HepG2 (cell line): ENCODE results near the gene EFNA2. TPM values are rescaled to one million over a fixed set of nuclear protein-coding genes. Genes with fewer than 3 reads are reported as not detected.
A peak's percentile ranks its signal among the peaks of the same experiment; 100 is the strongest.

Source experiments
- AKNA ChIP-seq: sonication (generic); formaldehyde crosslinking; IDR thresholded peaks from 2 replicates; pipeline ENCODE4 v1.4.0; 2020; ENCODE audit warnings: missing genetic modification reagents, borderline replicate concordance
- ARNT ChIP-seq: fragments of 450-650 bp; IDR thresholded peaks from 2 replicates; pipeline ENCODE4 v1.6.1; 2017
- BORCS8-MEF2B ChIP-seq: sonication (generic); formaldehyde crosslinking; IDR thresholded peaks from 2 replicates; pipeline ENCODE4 v1.8.0; 2022; ENCODE audit warnings: mild to moderate bottlenecking, missing genetic modification reagents
- EED ChIP-seq: sonication (generic); formaldehyde crosslinking; IDR thresholded peaks from 2 replicates; pipeline ENCODE4 v1.5.0; 2020; ENCODE audit warnings: mild to moderate bottlenecking, missing genetic modification reagents
- FOSL2 ChIP-seq: sonication (generic); formaldehyde crosslinking; IDR thresholded peaks from 2 replicates; pipeline ENCODE4 v1.4.0; 2020; ENCODE audit warnings: missing genetic modification reagents
- FOXA1 ChIP-seq, 2 experiments: fragments of 450-650 bp in 1 of 2; sonication (generic) in 1 of 2; formaldehyde crosslinking in 1 of 2; IDR thresholded peaks; 2 replicates each; pipeline versions ENCODE4 v1.4.0 to v1.6.1; 2016 to 2020; ENCODE audit warnings: missing genetic modification reagents in 1 of 2
- HOXD1 ChIP-seq: sonication (generic); formaldehyde crosslinking; IDR thresholded peaks from 2 replicates; pipeline ENCODE4 v1.5.0; 2020; ENCODE audit warnings: missing genetic modification reagents
- NCOA2 ChIP-seq: sonication (generic); formaldehyde crosslinking; IDR thresholded peaks from 2 replicates; pipeline ENCODE4 v1.8.0; 2022; ENCODE audit warnings: inconsistent platforms
- NPAS2 ChIP-seq: sonication (generic); formaldehyde crosslinking; IDR thresholded peaks from 2 replicates; pipeline ENCODE4 v1.8.0; 2022; ENCODE audit warnings: mild to moderate bottlenecking, missing genetic modification reagents, borderline replicate concordance
- PHF20 ChIP-seq: sonication (generic); formaldehyde crosslinking; IDR thresholded peaks from 2 replicates; pipeline ENCODE4 v1.5.0; 2020; ENCODE audit warnings: mild to moderate bottlenecking, missing genetic modification reagents
- PITX1 ChIP-seq: sonication (generic); formaldehyde crosslinking; IDR thresholded peaks from 2 replicates; pipeline ENCODE4 v1.5.1; 2020; ENCODE audit warnings: mild to moderate bottlenecking, missing genetic modification reagents
- POLR2AphosphoS5 ChIP-seq: IDR thresholded peaks from 2 replicates; pipeline ENCODE4 v1.6.1; 2012; ENCODE audit warnings: low read depth, low read length
- SOX6 ChIP-seq, 2 experiments: fragments of 450-650 bp in 1 of 2; sonication (generic) in 1 of 2; formaldehyde crosslinking in 1 of 2; IDR thresholded peaks; 2 replicates each; pipeline versions ENCODE4 v1.4.0 to v1.6.1; 2017 to 2020; ENCODE audit warnings: antibody characterized with exemption in 1 of 2, mild to moderate bottlenecking in 1 of 2, missing genetic modification reagents in 1 of 2
- WIZ ChIP-seq: sonication (generic); formaldehyde crosslinking; IDR thresholded peaks from 2 replicates; pipeline ENCODE4 v1.5.1; 2020; ENCODE audit warnings: mild to moderate bottlenecking, missing genetic modification reagents
- ZGPAT ChIP-seq: IDR thresholded peaks from 2 replicates; pipeline ENCODE4 v1.6.1; 2016; ENCODE audit warnings: mild to moderate bottlenecking
- ZMYM3 ChIP-seq: sonication (generic); formaldehyde crosslinking; IDR thresholded peaks from 2 replicates; pipeline ENCODE4 v1.5.1; 2020; ENCODE audit warnings: mild to moderate bottlenecking, missing genetic modification reagents
- ZNF644 ChIP-seq: IDR thresholded peaks from 2 replicates; pipeline ENCODE4 v1.6.1; 2016; ENCODE audit warnings: low read depth
- ZNF775 ChIP-seq: sonication (generic); formaldehyde crosslinking; IDR thresholded peaks from 2 replicates; pipeline ENCODE4 v1.4.0; 2020; ENCODE audit warnings: missing genetic modification reagents, mild to moderate bottlenecking, moderate library complexity, borderline replicate concordance
- ZNF776 ChIP-seq: sonication (generic); formaldehyde crosslinking; IDR thresholded peaks from 2 replicates; pipeline ENCODE4 v1.4.0; 2020; ENCODE audit warnings: mild to moderate bottlenecking, missing genetic modification reagents
- polyA plus RNA-seq, 8 experiments: library from polyadenylated mRNA; depleted of rRNA in 3 of 8; stranded (reverse) in 7 of 8; unstranded in 1 of 8; fragments of >200 nt; fragmentation: Illumina TruSeq in 4 of 8; extraction: Trizol in 4 of 8; gene quantifications; 2 replicates each; pipeline versions ENCODE4 v1.2.1 to v1.2.3, GENCODE V29; 2011 to 2016; ENCODE audit warnings: low read depth in 4 of 8, missing spikeins in 1 of 8, mixed read lengths in 1 of 8; ENCODE audit not compliant: insufficient read depth in 1 of 8
- total RNA-seq, 5 experiments: library from RNA; depleted of rRNA; stranded (reverse); fragments of >200 nt; fragmentation: Illumina TruSeq; extraction: Trizol; gene quantifications; 2 replicates each; pipeline ENCODE4 v1.2.3, GENCODE V29; 2016; ENCODE audit warnings: low read depth in 1 of 5
- TF ChIP-seq, protein P1 (sequence below): sonication (generic); formaldehyde crosslinking; IDR thresholded peaks from 2 replicates; pipeline ENCODE4 v1.4.0; 2020; ENCODE audit warnings: missing genetic modification reagents
- TF ChIP-seq, protein P2 (sequence below): sonication (generic); formaldehyde crosslinking; IDR thresholded peaks from 2 replicates; pipeline ENCODE4 v1.5.0; 2020; ENCODE audit warnings: mild to moderate bottlenecking, missing genetic modification reagents, borderline replicate concordance

Gene EFNA2
- total and polyA plus RNA-seq, 2 of the 13 experiments (the other 11 are each of a cell fraction or from before 2014, with no cell fraction given): 6.0 to 9.9 TPM

DNA sequence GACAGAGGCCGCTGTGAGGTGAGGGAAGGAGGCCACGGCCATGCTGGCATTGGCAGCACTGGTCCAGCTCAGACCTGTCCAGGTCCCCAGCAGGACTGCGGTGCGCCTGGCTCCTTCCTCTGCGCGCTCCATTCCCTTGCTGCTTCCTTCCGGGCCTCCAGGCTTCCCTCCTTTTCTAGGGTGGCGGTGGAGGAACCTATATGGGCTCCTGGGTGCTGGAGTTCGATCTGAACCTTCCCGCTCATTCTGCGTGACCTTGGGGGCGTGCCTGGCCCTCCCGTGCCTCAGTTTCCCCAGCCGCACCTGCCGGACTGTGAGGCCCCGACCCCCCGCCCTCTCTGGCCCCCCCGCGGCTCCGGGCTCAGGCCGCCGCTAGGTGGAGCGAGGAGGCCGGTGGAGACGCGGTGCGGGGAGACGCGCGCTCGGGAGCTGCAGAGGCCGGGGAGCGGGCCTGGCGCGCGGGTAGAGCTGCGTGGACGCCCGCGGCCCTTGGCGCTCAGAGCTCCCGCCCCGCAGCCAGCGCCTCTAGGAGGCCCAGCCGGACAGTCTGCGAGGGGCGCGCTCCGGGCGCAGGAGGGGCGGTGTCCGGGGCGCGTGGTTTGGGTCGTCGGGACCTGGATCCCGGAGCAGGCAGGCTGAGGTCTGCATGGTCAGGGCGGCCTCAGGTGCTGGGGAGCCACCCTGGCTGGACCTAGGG lies 29.9 kb downstream of the EFNA2 start (continued):
- no peak for TF ChIP-seq POLR2AphosphoS5
- no peak for TF ChIP-seq WIZ (CRISPR knock-in tag)
- TF ChIP-seq PHF20 (CRISPR knock-in tag): no peak
- no peak for TF ChIP-seq SOX6 (IDR thresholded peaks at IDR 0.05)
- TF ChIP-seq SOX6 (CRISPR knock-in tag; IDR thresholded peaks at IDR 0.05): no peak
- no peak for TF ChIP-seq ZNF775 (CRISPR knock-in tag)
- TF ChIP-seq ZNF644 (CRISPR knock-in tag): no peak
- TF ChIP-seq, protein P1, sequence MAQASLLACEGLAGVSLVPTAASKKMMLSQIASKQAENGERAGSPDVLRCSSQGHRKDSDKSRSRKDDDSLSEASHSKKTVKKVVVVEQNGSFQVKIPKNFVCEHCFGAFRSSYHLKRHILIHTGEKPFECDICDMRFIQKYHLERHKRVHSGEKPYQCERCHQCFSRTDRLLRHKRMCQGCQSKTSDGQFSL (CRISPR knock-in tag): no peak
- TF ChIP-seq BORCS8-MEF2B (CRISPR knock-in tag): peak; percentile 50
- TF ChIP-seq ZMYM3 (CRISPR knock-in tag): peak; percentile 59; the same call in 1 of the 2 replicates
- TF ChIP-seq EED: no peak
- TF ChIP-seq ZGPAT (CRISPR knock-in tag): peak; percentile 59; the same call in 1 of the 2 replicates
- TF ChIP-seq ZNF776 (CRISPR knock-in tag): no peak
- TF ChIP-seq, protein P2, sequence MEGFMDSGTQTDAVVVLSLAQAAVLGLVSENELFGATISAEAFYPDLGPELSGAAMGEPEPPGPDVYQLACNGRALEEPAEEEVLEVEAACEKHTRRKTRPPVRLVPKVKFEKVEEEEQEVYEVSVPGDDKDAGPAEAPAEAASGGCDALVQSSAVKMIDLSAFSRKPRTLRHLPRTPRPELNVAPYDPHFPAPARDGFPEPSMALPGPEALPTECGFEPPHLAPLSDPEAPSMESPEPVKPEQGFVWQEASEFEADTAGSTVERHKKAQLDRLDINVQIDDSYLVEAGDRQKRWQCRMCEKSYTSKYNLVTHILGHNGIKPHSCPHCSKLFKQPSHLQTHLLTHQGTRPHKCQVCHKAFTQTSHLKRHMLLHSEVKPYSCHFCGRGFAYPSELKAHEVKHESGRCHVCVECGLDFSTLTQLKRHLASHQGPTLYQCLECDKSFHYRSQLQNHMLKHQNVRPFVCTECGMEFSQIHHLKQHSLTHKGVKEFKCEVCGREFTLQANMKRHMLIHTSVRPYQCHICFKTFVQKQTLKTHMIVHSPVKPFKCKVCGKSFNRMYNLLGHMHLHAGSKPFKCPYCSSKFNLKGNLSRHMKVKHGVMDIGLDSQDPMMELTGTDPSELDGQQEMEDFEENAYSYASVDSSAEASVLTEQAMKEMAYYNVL (CRISPR knock-in tag): 0 out of 2 replicates have a peak, but pooled peaks have one; percentile 11
- no peak for TF ChIP-seq NPAS2 (CRISPR knock-in tag)
- no peak for TF ChIP-seq HOXD1 (CRISPR knock-in tag)
- TF ChIP-seq FOSL2 (CRISPR knock-in tag): peak; percentile 42; the same call in 1 of the 2 replicates
- TF ChIP-seq NCOA2: no peak
- no peak for TF ChIP-seq ARNT
- no peak for TF ChIP-seq FOXA1 (IDR thresholded peaks at IDR 0.05)
- TF ChIP-seq FOXA1 (CRISPR knock-in tag; IDR thresholded peaks at IDR 0.05): no peak
- TF ChIP-seq AKNA (CRISPR knock-in tag): no peak
- TF ChIP-seq PITX1 (CRISPR knock-in tag): no peak
